WTC11 (cell line): ENCODE measurements around the gene ASPHD1. TPM values are rescaled to one million over a fixed set of nuclear protein-coding genes. Genes with fewer than 3 reads are reported as not detected.
"Not testable (repeated sequence)": the region's sequence is repeated elsewhere in the genome, so short reads cannot be mapped to it uniquely, and the experiment has no call there.

Source experiments
- ATAC-seq: fragments of 200-7000 bp; cut with Tn5 transposase; 2 replicates; pipeline ENCODE4 v1.10.0; 2021; ENCODE audit warnings: mild to moderate bottlenecking, moderate library complexity
- CTCF ChIA-PET: fragments of 300-600 bp; sonication (Branson Sonifier 250); formaldehyde crosslinking; loops from one replicate; lab custom pipeline; 2021; ENCODE audit warnings: antibody characterized with exemption; lab: Charles Lee
- POLR2A ChIA-PET: fragments of 350-600 bp; sonication (Branson Sonifier 250); formaldehyde crosslinking; loops from one replicate; lab custom pipeline; 2021; ENCODE audit warnings: antibody characterized with exemption; lab: Charles Lee
- DNase-seq: peaks from one replicate; pipeline ENCODE4 v3.0.0; 2021; ENCODE audit warnings: low spot score
- H3K27ac Mint-ChIP-seq: 2 replicates; pipeline ENCODE4 v1.8.0; 2021; ENCODE audit warnings: mixed read lengths
- H3K27me3 Mint-ChIP-seq: 2 replicates; pipeline ENCODE4 v1.8.0; 2021; ENCODE audit warnings: low read depth, mild to moderate bottlenecking, moderate library complexity, mixed read lengths
- H3K36me3 Mint-ChIP-seq: 2 replicates; pipeline ENCODE4 v1.8.0; 2021; ENCODE audit warnings: mixed read lengths
- H3K4me1 Mint-ChIP-seq: 2 replicates; pipeline ENCODE4 v1.8.0; 2022; ENCODE audit warnings: mixed read lengths
- H3K4me3 Mint-ChIP-seq: 2 replicates; pipeline ENCODE4 v1.8.0; 2021; ENCODE audit warnings: mild to moderate bottlenecking, moderate library complexity, mixed read lengths
- H3K9me3 Mint-ChIP-seq: 2 replicates; pipeline ENCODE4 v1.8.0; 2021; ENCODE audit warnings: mixed read lengths
- ATF6 ChIP-seq: sonication (generic); formaldehyde crosslinking; IDR thresholded peaks from 2 replicates; pipeline ENCODE4 v1.8.1; 2023; ENCODE audit warnings: mild to moderate bottlenecking, missing genetic modification reagents
- CDX4 ChIP-seq: fragments of 250-450 bp; sonication (Bioruptor Pico); IDR thresholded peaks from 2 replicates; pipeline ENCODE4 v1.9.0; 2021; ENCODE audit warnings: moderate library complexity, mild to moderate bottlenecking, inconsistent platforms, borderline replicate concordance
- CREM ChIP-seq: sonication (generic); formaldehyde crosslinking; IDR thresholded peaks from 2 replicates; pipeline ENCODE4 v1.8.1; 2022; ENCODE audit warnings: mild to moderate bottlenecking, missing genetic modification reagents, moderate library complexity
- E2F5 ChIP-seq: sonication (generic); formaldehyde crosslinking; IDR thresholded peaks from 2 replicates; pipeline ENCODE4 v1.8.1; 2022; ENCODE audit warnings: mild to moderate bottlenecking, moderate library complexity, missing genetic modification reagents
- ELF4 ChIP-seq: sonication (generic); formaldehyde crosslinking; IDR thresholded peaks from 2 replicates; pipeline ENCODE4 v1.8.1; 2022; ENCODE audit warnings: low read depth, mild to moderate bottlenecking, moderate library complexity, missing genetic modification reagents
- ERG ChIP-seq: fragments of 250-450 bp; sonication (Bioruptor Pico); IDR thresholded peaks from 2 replicates; pipeline ENCODE4 v1.8.0; 2021; ENCODE audit warnings: mild to moderate bottlenecking
- FOXP1 ChIP-seq: sonication (generic); formaldehyde crosslinking; IDR thresholded peaks from 2 replicates; pipeline ENCODE4 v1.8.0; 2022; ENCODE audit warnings: missing genetic modification reagents, mild to moderate bottlenecking, moderate library complexity, borderline replicate concordance
- GTF2I ChIP-seq: fragments of 250-450 bp; sonication (Bioruptor Pico); conservative IDR thresholded peaks from 2 replicates; pipeline ENCODE4 v1.4.0; 2021; ENCODE audit warnings: mild to moderate bottlenecking
- MLX ChIP-seq: sonication (generic); formaldehyde crosslinking; IDR thresholded peaks from 2 replicates; pipeline ENCODE4 v1.8.1; 2023; ENCODE audit warnings: mild to moderate bottlenecking, missing genetic modification reagents, moderate library complexity
- NFATC4 ChIP-seq: fragments of 250-450 bp; sonication (Bioruptor Pico); IDR thresholded peaks from 2 replicates; pipeline ENCODE4 v1.9.0; 2021; ENCODE audit warnings: mild to moderate bottlenecking
- PREB ChIP-seq: sonication (generic); formaldehyde crosslinking; IDR thresholded peaks from 2 replicates; pipeline ENCODE4 v1.8.1; 2022; ENCODE audit warnings: mild to moderate bottlenecking, missing genetic modification reagents, moderate library complexity, borderline replicate concordance
- TEAD1 ChIP-seq: sonication (generic); formaldehyde crosslinking; IDR thresholded peaks from 2 replicates; pipeline ENCODE4 v1.8.0; 2022; ENCODE audit warnings: mild to moderate bottlenecking, missing genetic modification reagents
- USF1 ChIP-seq: sonication (generic); formaldehyde crosslinking; IDR thresholded peaks from 2 replicates; pipeline ENCODE4 v1.8.0; 2022; ENCODE audit warnings: mild to moderate bottlenecking, missing genetic modification reagents
- ZMAT4 ChIP-seq: fragments of 250-450 bp; sonication (Bioruptor Pico); IDR thresholded peaks from 2 replicates; pipeline ENCODE4 v1.9.0; 2021; ENCODE audit warnings: mild to moderate bottlenecking
- ZNF423 ChIP-seq: fragments of 250-450 bp; sonication (Bioruptor Pico); IDR thresholded peaks from 2 replicates; pipeline ENCODE4 v2.1.2; 2022; ENCODE audit warnings: mild to moderate bottlenecking, moderate library complexity
- ZNF671 ChIP-seq: fragments of 250-450 bp; sonication (Bioruptor Pico); IDR thresholded peaks from 2 replicates; pipeline ENCODE4 v1.8.0; 2021; ENCODE audit warnings: mild to moderate bottlenecking
- total RNA-seq: library from RNA; stranded (reverse); gene quantifications from 3 replicates; pipeline ENCODE4 v1.2.3, GENCODE V29; 2021

Gene ASPHD1
- total RNA-seq, 1 experiment from 2014 or later, result 26.9 TPM

GRCh38 chr16:29927070-29927905, 27.0 kb downstream of the ASPHD1 start:
- DNase-seq (no peak), ATAC-seq (no peak)
- Mint-ChIP-seq H3K27me3 (no peaks in the 10 kb centered on the region; the same call in 1 of the 2 replicates), H3K4me3 (peak overlapping the region; percentile 93), H3K9me3 (no peaks in the 10 kb centered on the region), H3K27ac (peak overlapping the region; percentile 97; the same call in 1 of the 2 replicates), H3K4me1 (peaks cover 18% of the 10 kb centered on the region), H3K36me3 (no peaks in the 10 kb centered on the region; the same call in 1 of the 2 replicates)
- POLR2A ChIA-PET, result interaction anchor here (0.6 to 2.5 kb wide), 8 partner anchors 15 to 94 kb away, joined by 4 to 14 read pairs (median 6); partner anchors contain the start of genes ASPHD1, SEZ6L2, TAOK2 and TMEM219
- CTCF ChIA-PET, result interaction anchor here (0.6 to 1.8 kb wide), 9 partner anchors 15 to 255 kb away, joined by 3 to 16 read pairs (median 6); partner anchors contain the start of genes TLCD3B and TMEM219
- TF ChIP-seq ZNF671 (no peak), ELF4 (CRISPR knock-in tag) (no peak), ZMAT4 (CRISPR knock-in tag) (no peak), ZNF423 (no peak)

- ATAC-seq, POLR2A ChIA-PET, H3K27me3 Mint-ChIP-seq, H3K27ac Mint-ChIP-seq, CTCF ChIA-PET, H3K4me1 Mint-ChIP-seq, H3K36me3 Mint-ChIP-seq, DNase-seq, H3K4me3 Mint-ChIP-seq, H3K9me3 Mint-ChIP-seq: not testable (repeated sequence)
These were observed 31.5 kb downstream of the ASPHD1 start for GRCh38 chr16:29931750-29932149.

- Mint-ChIP-seq H3K27me3 (peaks cover 12% of the 10 kb centered on the region), H3K27ac (no peak overlapping the region), H3K9me3 (peaks cover 16% of the 10 kb centered on the region; the same call in 1 of the 2 replicates), H3K4me3 (no peak overlapping the region), H3K36me3 (no peaks in the 10 kb centered on the region), H3K4me1 (peaks cover 12% of the 10 kb centered on the region)
- ATAC-seq (no peak), DNase-seq (no peak)
- ChIA-PET POLR2A (no interaction called here), CTCF (interaction anchor here (1.1 kb wide), 1 partner anchor 11 kb away, joined by 6 read pairs; no protein-coding TSS in a partner anchor)
- no peak for TF ChIP-seq CREM
- no peak for TF ChIP-seq ATF6 (CRISPR knock-in tag)
- no peak for TF ChIP-seq CDX4
- no peak for TF ChIP-seq E2F5 (CRISPR knock-in tag)
- no peak for TF ChIP-seq MLX
These were observed 40.4 kb downstream of the ASPHD1 start for GRCh38 chr16:29940656-29941055.

GRCh38 chr16:29943846-29944799, 43.8 kb downstream of the ASPHD1 start:
- peak; percentile 19 for DNase-seq
- H3K27ac Mint-ChIP-seq, result peak overlapping the region; percentile 60
- POLR2A ChIA-PET, result interaction anchor here (0.8 to 1.5 kb wide), 4 partner anchors 17 to 793 kb away, joined by 3 to 7 read pairs (median 4); partner anchors contain the start of gene TMEM219
- peaks cover 12% of the 10 kb centered on the region for H3K4me1 Mint-ChIP-seq
- CTCF ChIA-PET, result interaction anchor here (0.6 to 2.1 kb wide), 19 partner anchors 8 to 168 kb away, joined by 3 to 18 read pairs (median 5); partner anchors contain the start of genes KIF22, SEZ6L2, TAOK2 and TMEM219
- H3K27me3 Mint-ChIP-seq, result peaks cover 11% of the 10 kb centered on the region
- no peaks in the 10 kb centered on the region for H3K36me3 Mint-ChIP-seq
- peaks cover 14% of the 10 kb centered on the region; the same call in 1 of the 2 replicates for H3K9me3 Mint-ChIP-seq
- ATAC-seq, result peak; percentile 94
- no peak overlapping the region for H3K4me3 Mint-ChIP-seq
- TF ChIP-seq FOXP1 (CRISPR knock-in tag) (no peak), ZNF423 (no peak), PREB (CRISPR knock-in tag) (no peak), USF1 (CRISPR knock-in tag) (no peak), NFATC4 (CRISPR knock-in tag) (no peak), GTF2I (CRISPR knock-in tag) (no peak), ERG (CRISPR knock-in tag) (no peak), TEAD1 (no peak)
